Motor neuron (in vitro differentiated cells): ENCODE results near the gene AMMECR1. TPM values are rescaled to one million over a fixed set of nuclear protein-coding genes. Genes with fewer than 3 reads are reported as not detected.
A peak's percentile ranks its signal among the peaks of the same experiment; 100 is the strongest.

Experiments used
- ATAC-seq, 8 experiments: fragments of 200-7000 bp; cut with Tn5 transposase; replicated peaks in 6 of 8; 2 replicates each; pipeline ENCODE4 v1.8.0; 2021; ENCODE audit warnings: mild to moderate bottlenecking in 8 of 8, moderate library complexity in 8 of 8
- H3K27ac ChIP-seq, 2 donors: fragments of 250-450 bp; sonication (Bioruptor Pico); 2 replicates each; pipeline ENCODE4 v1.9.0; 2021; ENCODE audit warnings: antibody characterized with exemption in 2 of 2, mild to moderate bottlenecking in 2 of 2, moderate library complexity in 1 of 2
- H3K4me1 ChIP-seq, 2 donors: fragments of 250-450 bp; sonication (Bioruptor Pico); replicated peaks in 1 of 2; 2 replicates each; pipeline ENCODE4 v1.6.1; 2021; ENCODE audit warnings: antibody characterized with exemption in 2 of 2, mild to moderate bottlenecking in 2 of 2, moderate library complexity in 1 of 2
- H3K4me3 ChIP-seq, 5 donors: fragments of 250-450 bp; sonication (Bioruptor Pico); 2 replicates each; pipeline ENCODE4 v1.9.0; 2021; ENCODE audit warnings: antibody characterized with exemption in 5 of 5, mild to moderate bottlenecking in 5 of 5, moderate library complexity in 4 of 5
- WGBS, 10 experiments: fragments of 450-650 bp; shearing (Covaris generic); methylation state at CpG; one replicate each; pipeline ENCODE4 v1.0.0; 2022; 5-methylcytosine and 5-hydroxymethylcytosine counted together
- in situ Hi-C, 9 experiments: fragments of 400-800 bp; cut with MboI; loops; one replicate each; pipeline ENCODE4 v1.15.0; 2021; ENCODE audit warnings: low sequenced_read_pairs in 9 of 9, low pct_unique_long_range_greater_than_20kb in 2 of 9; ENCODE audit not compliant: unreplicated experiment in 9 of 9
- total RNA-seq, 8 experiments: library from RNA; unstranded; fragments of 300-600 nt; gene quantifications; 2 replicates each; pipeline versions ENCODE4 v1.2.3 to v1.2.4, GENCODE V29; 2022

Gene AMMECR1
- total RNA-seq, 8 experiments from 2014 or later = 3.3 to 9.9 (median 5.9) TPM

DNA sequence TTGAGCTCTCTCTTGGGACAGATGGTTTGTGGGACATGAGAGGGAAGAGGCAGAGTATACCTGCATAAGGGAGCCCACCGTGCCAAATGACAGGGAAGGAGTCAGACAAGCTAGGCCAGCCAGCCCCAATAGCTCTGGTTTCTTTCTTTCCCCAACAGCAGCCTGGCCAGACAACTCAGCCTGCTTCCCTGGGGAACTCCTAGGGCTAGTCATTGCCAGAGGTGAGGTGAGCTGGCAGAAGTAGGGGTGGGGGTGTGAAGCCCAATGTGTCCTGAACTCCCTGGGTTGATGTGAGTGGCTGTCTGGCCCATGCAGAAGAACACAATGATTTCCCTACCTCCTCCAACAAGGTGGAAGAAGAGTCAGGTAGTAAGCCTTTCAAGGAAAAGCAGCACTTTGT, 135.5 kb downstream of the AMMECR1 start:
- H3K4me3 ChIP-seq = no peak overlapping the region
- in situ Hi-C loops = no loop called here
- peaks cover 0 to 4% of the 10 kb centered on the region in 2 donors for H3K4me1 ChIP-seq
- no peak overlapping the region for H3K27ac ChIP-seq
- ATAC-seq = no peak
- WGBS, 10 experiments = no CpG with 5 or more reads among the region's 1 CpG

DNA sequence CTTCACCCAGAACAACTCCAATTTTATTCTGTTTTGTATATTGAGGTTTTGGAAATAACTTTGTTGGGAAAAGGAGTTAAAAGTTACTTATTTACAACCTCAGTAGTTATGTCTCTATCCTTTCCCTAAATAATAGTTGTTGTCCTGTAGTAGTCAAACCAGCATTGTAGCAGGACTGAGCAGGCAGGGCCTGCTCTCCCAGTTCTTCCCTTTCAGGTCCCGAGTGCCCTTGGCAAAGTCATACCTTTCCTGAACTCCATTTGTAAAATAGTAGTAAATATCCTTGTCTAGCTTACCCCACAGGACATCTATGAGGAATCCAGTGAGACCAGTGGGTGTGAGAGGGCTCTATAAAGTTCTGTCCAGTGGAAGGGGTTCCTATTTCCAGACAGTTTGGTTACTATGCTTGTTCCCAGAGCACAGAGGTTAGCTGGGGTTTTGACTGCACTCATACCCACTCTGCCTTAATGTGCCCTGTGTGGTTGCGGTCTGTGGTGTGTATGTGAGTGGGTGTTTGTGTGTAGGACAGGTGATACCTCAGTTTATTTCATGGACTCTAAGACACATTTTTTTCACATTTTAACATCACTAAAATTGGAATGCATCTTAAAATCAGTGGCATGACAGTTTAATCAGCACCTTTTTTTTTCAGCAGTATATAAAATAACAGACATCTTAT, 136.3 kb downstream of the AMMECR1 start:
- no peak for ATAC-seq

DNA sequence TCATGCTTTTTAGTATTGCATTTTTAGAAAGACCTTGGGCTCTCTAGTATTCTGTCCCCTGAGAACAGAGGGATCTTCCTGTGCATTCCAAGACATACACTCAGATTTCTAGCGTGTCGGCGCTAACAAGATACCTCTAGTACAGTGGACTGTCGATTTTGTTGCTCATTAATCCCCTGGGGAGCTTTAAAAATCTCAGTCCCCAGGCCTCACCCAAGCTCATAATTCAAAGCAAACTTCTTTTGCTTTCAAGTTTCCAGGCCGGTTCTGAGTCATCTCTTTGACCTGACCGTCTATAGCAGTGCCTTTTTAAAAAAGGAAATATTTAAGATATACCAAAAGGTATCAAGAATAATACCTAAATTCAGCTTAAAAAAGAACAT, 137.0 kb downstream of the AMMECR1 start:
- no peak overlapping the region for H3K27ac ChIP-seq
- WGBS, 10 experiments = 43 to 88% (median 64%) methylated on average over 2 to 4 of the region's 6 CpGs; no CpG with 5 or more reads in 6 of the 10 experiments
- no peak overlapping the region for H3K4me3 ChIP-seq
- in situ Hi-C loops = no loop called here
- peak in 7 of 8 experiments; percentile 65 to 94 (median 87) for ATAC-seq
- H3K4me1 ChIP-seq = peaks cover 0 to 4% of the 10 kb centered on the region in 2 donors

More for the DNA sequence above, 136.3 kb downstream of the AMMECR1 start:
- Histone ChIP-seq H3K4me1 (peaks cover 0 to 4% of the 10 kb centered on the region in 2 donors), H3K4me3 (no peak overlapping the region), H3K27ac (no peak overlapping the region)
- 10 to 80% (median 29%) methylated on average over 1 of the region's 2 CpGs; no CpG with 5 or more reads in 7 of the 10 experiments for whole genome bisulfite sequencing, 10 experiments
- in situ Hi-C loops = no loop called here

DNA sequence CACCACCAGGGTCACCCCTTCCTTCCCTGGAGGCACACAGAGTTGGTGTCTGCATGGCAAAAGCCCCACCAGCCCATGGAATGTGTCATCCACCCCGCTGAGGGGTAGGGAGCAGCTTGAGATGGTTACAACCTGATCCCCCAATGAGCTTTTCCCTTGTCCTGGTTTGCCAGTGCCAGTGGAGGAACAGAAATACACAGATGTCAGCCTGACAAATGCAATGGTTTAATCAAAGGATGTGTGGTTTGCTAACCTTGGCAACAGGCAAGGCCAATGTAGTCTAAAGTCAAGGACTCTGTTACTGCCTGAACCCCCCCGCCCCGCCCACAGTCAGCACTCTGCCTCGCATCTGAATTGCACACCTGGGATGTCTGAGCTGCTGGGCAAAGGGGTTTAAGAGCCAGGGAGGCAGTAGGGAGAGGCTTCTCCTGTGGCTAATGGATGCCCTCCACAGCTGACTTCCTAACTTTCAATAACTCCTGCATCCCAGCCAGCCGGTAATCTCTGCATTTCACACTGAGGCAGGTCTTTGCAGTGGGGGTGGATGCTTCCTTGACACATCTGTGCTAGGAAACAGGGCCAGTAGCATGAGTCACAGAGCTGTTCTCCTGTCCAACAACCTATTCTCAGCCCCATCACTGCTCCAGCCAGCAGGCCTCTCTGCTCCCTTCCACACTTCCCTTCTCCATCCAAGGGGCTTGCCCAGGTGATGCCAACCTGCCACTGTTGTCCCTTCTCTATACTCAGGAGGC, 137.5 kb downstream of the AMMECR1 start:
- WGBS, 10 experiments = 80% methylated on average over 1 of the region's 5 CpGs; no CpG with 5 or more reads in 9 of the 10 experiments
- peak in 7 of 8 experiments; percentile 71 to 90 (median 86) for ATAC-seq
- Histone ChIP-seq H3K4me3 (no peak overlapping the region), H3K4me1 (peaks cover 0 to 4% of the 10 kb centered on the region in 2 donors), H3K27ac (no peak overlapping the region)
- in situ Hi-C loops = no loop called here

DNA sequence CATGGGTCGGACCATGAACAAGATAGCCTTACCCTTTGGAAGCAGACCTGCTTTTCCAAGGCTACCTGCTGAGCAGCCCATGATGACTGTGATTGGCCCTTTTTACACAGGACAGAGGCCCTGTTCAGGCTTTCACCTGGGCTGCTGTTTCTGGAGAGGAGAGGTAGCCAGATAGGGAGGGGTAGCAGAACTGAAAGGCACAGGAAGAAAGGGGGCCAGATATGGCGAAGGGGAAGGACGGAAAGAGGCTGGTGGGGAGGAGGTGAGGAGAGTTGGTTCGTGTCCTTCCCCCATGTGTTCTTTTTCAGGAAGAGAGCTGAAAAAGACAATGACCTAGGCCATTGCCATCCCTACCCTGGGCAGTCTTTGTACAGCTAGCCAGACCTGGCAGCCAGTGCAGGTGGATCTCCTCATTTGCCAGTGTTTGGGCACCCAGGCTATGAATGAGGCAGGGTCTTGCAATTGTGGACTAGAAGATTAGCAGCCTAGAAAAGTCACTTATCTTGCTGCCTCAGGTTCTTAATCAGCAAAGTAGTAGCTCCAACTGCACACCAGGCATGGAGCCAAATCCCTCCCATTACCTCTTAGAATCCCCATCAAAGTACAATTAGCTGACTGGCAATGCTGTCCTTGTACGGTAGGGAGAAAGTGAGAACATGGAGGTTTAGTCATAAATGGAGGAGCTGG, 139.6 kb downstream of the AMMECR1 start:
- WGBS, 10 experiments = 20 to 100% (median 66%) methylated on average over 1 of the region's 5 CpGs; no CpG with 5 or more reads in 6 of the 10 experiments
- in situ Hi-C loops = no loop called here
- Histone ChIP-seq H3K4me3 (no peak overlapping the region), H3K27ac (no peak overlapping the region), H3K4me1 (peaks cover 0 to 4% of the 10 kb centered on the region in 2 donors)
- ATAC-seq = no peak

DNA sequence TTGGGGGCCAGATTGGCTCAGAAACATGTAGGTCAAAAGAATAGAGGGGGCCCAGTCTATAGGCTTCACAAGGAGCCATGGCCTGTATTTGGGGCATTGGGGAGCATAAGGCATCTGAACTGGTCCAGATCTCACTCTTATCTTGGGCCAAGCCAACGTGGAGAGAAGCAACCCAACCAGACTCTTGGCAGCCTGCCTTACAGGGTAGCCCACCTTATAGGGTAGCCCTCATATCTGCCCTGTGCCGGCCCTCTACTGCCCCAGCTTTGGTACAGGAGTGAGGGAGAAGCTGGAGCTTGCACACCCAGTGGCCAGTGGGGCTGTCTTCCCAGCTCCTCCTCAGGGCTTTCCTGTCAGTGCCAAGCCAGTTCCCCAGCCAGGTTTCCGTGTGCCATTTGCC, 142.2 kb downstream of the AMMECR1 start:
- Histone ChIP-seq H3K27ac (no peak overlapping the region), H3K4me3 (no peak overlapping the region), H3K4me1 (peaks cover 0 to under 1% of the 10 kb centered on the region in 2 donors)
- in situ Hi-C loops = no loop called here
- no peak for ATAC-seq
- WGBS, 10 experiments = no CpG with 5 or more reads among the region's 3 CpGs

DNA sequence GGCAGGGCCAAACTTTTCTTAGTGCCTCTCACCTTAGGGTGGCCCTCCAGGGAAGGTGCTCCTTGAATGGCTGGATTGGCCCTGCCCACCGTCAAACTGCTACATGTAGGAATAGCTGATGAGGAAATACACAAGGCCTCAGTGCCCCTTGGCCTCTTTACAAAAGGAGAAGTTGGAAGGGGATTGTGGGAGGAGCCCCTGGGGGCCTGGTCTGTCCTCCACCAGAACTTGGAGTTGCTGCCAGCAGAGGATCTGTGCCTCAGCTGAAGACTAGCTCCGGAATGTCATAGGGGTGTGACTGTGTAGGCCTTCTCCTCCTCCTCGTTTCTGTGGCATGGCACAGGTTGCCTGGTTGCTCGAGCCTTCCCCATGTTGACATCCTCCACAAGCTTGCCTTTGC, 142.7 kb downstream of the AMMECR1 start:
- H3K4me3 ChIP-seq = no peak overlapping the region
- in situ Hi-C loops = no loop called here
- WGBS, 10 experiments = 42% methylated on average over 2 of the region's 4 CpGs; no CpG with 5 or more reads in 9 of the 10 experiments
- no peak for ATAC-seq
- H3K27ac ChIP-seq = no peak overlapping the region
- H3K4me1 ChIP-seq = no peaks in the 10 kb centered on the region

DNA sequence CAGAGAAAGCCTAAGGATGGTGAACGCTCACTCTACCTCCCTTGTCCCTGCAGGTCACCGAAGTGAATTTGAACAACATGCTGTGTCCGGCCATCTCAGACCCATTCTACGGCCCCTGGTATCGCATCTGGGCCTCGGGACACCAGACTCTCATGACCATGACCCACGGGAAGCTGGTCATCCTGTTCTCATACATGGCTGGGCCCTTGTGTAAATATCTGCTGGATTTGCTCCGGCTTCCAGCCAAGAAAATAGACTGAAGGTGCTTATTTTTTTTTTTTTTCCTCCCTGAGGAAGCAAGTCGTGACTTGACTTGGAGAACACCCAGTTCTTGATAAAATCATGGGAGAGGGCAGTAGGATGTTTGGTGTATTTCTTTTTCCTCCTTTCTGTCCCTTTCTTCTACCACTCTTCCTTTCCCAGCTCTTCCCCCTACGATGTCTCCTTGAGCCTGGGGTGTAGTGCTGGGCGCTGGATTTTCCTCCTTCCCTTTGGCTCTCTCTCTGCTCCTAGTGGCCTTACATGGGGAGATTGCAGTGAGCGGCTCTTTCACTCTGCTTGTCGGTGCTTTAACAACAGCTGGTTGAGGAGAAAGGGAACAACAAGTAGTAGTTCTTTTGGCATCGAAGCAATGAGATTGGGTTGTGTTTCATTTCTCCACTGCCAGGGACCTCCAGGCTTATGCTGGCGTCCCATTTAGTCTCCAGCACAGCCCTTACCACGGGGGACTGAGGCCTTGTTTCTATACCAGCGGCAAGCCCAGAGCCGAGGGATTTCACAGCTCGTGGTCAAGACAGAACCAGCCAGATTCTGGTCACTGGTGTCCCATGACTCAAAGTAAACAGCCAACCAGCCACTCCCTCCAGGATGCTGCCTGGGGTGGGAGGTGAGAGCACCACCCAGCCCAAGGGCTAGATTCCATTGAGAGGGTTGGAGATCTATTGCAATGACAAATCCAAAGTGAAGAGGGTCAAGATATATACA, 144.4 kb downstream of the AMMECR1 start:
- peak in 2 of 8 experiments; percentile 57 to 71 for ATAC-seq
- WGBS, 10 experiments = 0 to 100% (median 93%) methylated on average over 1 to 3 of the region's 19 CpGs; no CpG with 5 or more reads in 3 of the 10 experiments
- Histone ChIP-seq H3K4me3 (no peak overlapping the region), H3K4me1 (no peaks in the 10 kb centered on the region), H3K27ac (no peak overlapping the region)
- in situ Hi-C loops = loop anchor here in 5 of 9 experiments (25.0 kb wide), 2 partner anchors 139 to 239 kb away; partner anchors contain the start of gene AMMECR1 (in 1 of the 5)

DNA sequence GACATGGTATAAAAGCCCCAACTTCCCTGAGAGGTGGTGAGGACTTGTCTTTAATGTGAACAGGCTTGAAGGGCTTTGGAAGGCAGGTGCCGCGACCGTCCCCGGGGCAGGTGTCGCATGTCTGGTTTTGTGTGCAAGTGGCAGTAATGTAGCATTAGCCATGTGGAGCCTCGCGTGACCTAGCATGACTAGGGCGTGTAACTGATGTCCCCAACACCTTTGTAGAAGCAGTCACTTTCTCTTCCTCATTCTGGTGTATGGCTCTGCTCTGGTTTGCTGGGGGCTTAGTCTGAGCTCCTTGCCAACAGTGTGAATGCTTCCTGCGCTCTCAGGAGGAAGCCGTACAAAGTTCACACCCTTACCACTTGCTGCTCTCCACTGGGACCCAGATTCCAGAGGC, 145.7 kb downstream of the AMMECR1 start:
- no peak overlapping the region for H3K4me3 ChIP-seq
- no peak for ATAC-seq
- no peak overlapping the region for H3K27ac ChIP-seq
- 84 to 97% (median 90%) methylated on average over 6 to 7 of the region's 10 CpGs; no CpG with 5 or more reads in 7 of the 10 experiments for WGBS, 10 experiments
- no peaks in the 10 kb centered on the region for H3K4me1 ChIP-seq
- in situ Hi-C loops = loop anchor here in 5 of 9 experiments (25.0 kb wide), 2 partner anchors 140 to 240 kb away; partner anchors contain the start of gene AMMECR1 (in 1 of the 5)

DNA sequence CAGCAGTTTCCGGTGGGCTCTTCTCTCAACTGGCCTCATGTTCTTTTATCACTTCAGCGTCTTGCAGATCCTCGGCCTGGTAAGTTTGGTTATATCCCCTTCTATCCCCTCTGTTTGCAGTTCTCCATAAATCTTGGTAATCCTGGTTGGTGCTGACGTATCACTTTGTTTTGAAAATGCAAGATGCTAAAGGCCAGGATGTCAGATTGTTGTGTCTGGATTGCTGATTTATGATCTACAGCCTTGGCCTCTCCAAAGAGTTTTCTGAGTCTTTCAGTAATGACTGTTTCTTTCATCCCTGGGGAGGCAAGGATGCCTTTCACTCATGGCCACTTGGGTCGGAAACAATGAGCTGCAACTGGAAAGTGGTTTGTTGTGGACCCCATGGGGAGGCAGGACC, 146.4 kb downstream of the AMMECR1 start:
- H3K27ac ChIP-seq = no peak overlapping the region
- H3K4me3 ChIP-seq = no peak overlapping the region
- WGBS, 10 experiments = 39 to 50% methylated on average over 4 to 5 of the region's 5 CpGs; no CpG with 5 or more reads in 8 of the 10 experiments
- no peaks in the 10 kb centered on the region for H3K4me1 ChIP-seq
- ATAC-seq = no peak
- in situ Hi-C loops = loop anchor here in 5 of 9 experiments (25.0 kb wide), 2 partner anchors 141 to 241 kb away; partner anchors contain the start of gene AMMECR1 (in 1 of the 5)

DNA sequence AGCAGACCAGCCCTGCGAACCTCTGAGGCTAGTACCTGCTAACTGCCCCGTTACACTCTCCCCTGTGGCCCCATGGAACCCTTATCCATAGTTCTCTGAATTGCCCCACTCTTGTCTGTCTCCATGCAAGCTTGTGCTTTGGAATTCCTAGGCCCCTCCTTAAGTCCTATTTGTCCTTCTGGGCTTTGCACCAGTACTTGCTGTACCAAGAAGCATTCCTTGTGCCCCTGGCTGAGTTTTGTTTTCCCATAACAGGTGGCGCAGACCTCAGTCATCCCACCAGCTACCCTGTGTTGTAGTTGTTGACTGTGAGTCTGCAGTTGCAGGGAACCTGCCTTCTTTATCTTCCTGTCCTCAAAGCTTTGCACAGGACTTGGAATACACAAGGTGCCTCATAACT, 147.9 kb downstream of the AMMECR1 start:
- H3K4me3 ChIP-seq = no peak overlapping the region
- H3K27ac ChIP-seq = no peak overlapping the region
- no peaks in the 10 kb centered on the region for H3K4me1 ChIP-seq
- in situ Hi-C loops = loop anchor here in 5 of 9 experiments (25.0 kb wide), 2 partner anchors 142 to 242 kb away; partner anchors contain the start of gene AMMECR1 (in 1 of the 5)
- WGBS, 10 experiments = 60 to 100% (median 90%) methylated on average over 1 to 2 of the region's 3 CpGs; no CpG with 5 or more reads in 6 of the 10 experiments
- no peak for ATAC-seq

DNA sequence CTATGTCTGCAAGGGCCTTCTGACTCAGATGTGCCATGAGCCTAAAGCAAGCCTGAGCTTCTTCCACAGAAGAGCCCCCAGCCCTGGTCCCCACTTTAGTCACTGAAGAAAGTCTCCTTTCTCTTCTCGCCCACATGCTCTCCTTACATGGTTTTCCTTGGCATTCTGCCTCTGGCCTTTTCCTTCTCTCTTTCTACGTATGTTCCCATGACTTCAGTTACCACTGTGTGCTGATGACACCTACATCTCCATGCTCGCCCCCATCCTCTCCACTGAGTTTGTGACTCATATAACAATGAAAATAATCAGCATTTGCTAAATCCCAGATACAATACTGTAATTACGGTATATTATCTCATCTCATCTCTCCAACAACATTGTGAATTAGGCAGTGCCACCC, 149.3 kb downstream of the AMMECR1 start:
- no peak overlapping the region for H3K27ac ChIP-seq
- 33 to 96% (median 40%) methylated on average over 3 to 4 of the region's 4 CpGs; no CpG with 5 or more reads in 6 of the 10 experiments for WGBS, 10 experiments
- H3K4me3 ChIP-seq = no peak overlapping the region
- no peak for ATAC-seq
- in situ Hi-C loops = loop anchor here in 6 of 9 experiments (10.0 to 25.0 kb wide), 3 partner anchors 144 to 244 kb away; partner anchors contain the start of gene AMMECR1 (in 1 of the 6)
- H3K4me1 ChIP-seq = no peaks in the 10 kb centered on the region
